NCI-H2029 treated with DMSO at 0.1 percent for 48 hours (cell line): ENCODE measurements around the gene BACE1-AS.
"Not testable (repeated sequence)": the region's sequence is repeated elsewhere in the genome, so short reads cannot be mapped to it uniquely, and the experiment has no call there.

Experiments used
- DNase-seq: peaks from one replicate; lab custom pipeline; 2025; lab: John Stamatoyannopoulos, UW

The BACE1-AS gene

GRCh38 chr11:117290809-117291396, at the start of gene BACE1-AS:
Gene BACE1-AS, plus strand, starts transcription at chr11:117291346.
- DNase-seq = no peak

- DNase-seq = no peak
These were observed 42.8 kb upstream of the BACE1-AS start for GRCh38 chr11:117248341-117248740.

- no peak for DNase-seq
These were observed 41.6 kb upstream of the BACE1-AS start for GRCh38 chr11:117249571-117249970.

GRCh38 chr11:117251506-117251905, 39.6 kb upstream of the BACE1-AS start:
- no peak for DNase-seq

- no peak for DNase-seq
These were observed 35.2 kb upstream of the BACE1-AS start for GRCh38 chr11:117255966-117256365.

GRCh38 chr11:117256573-117256972, 34.6 kb upstream of the BACE1-AS start:
- DNase-seq = no peak

- no peak for DNase-seq
These were observed 32.6 kb upstream of the BACE1-AS start for GRCh38 chr11:117258576-117258975.

GRCh38 chr11:117259417-117259816, 31.7 kb upstream of the BACE1-AS start:
- no peak for DNase-seq

GRCh38 chr11:117264624-117265323, 26.4 kb upstream of the BACE1-AS start:
- not testable (repeated sequence) for DNase-seq

GRCh38 chr11:117265745-117266144, 25.4 kb upstream of the BACE1-AS start:
- DNase-seq = no peak

GRCh38 chr11:117269856-117270255, 21.3 kb upstream of the BACE1-AS start:
- DNase-seq = no peak

- no peak for DNase-seq
These were observed 19.9 kb upstream of the BACE1-AS start for GRCh38 chr11:117271208-117271607.

GRCh38 chr11:117272175-117272574, 19.0 kb upstream of the BACE1-AS start:
- not testable (repeated sequence) for DNase-seq

GRCh38 chr11:117273550-117274289, 17.4 kb upstream of the BACE1-AS start:
- DNase-seq = no peak

- DNase-seq = no peak
These were observed 12.8 kb upstream of the BACE1-AS start for GRCh38 chr11:117278347-117278746.

GRCh38 chr11:117279711-117280376, 11.3 kb upstream of the BACE1-AS start:
- DNase-seq = no peak

GRCh38 chr11:117281159-117281558, 10.0 kb upstream of the BACE1-AS start:
- DNase-seq = no peak

GRCh38 chr11:117281869-117282268, 9.3 kb upstream of the BACE1-AS start:
- DNase-seq = no peak

GRCh38 chr11:117282956-117283355, 8.2 kb upstream of the BACE1-AS start:
- DNase-seq = no peak

GRCh38 chr11:117284053-117284452, 7.1 kb upstream of the BACE1-AS start:
- no peak for DNase-seq

- no peak for DNase-seq
These were observed 4.6 kb upstream of the BACE1-AS start for GRCh38 chr11:117286588-117286987.

GRCh38 chr11:117287668-117288067, 3.5 kb upstream of the BACE1-AS start:
- DNase-seq = no peak

GRCh38 chr11:117289795-117290194, 1.4 kb upstream of the BACE1-AS start:
- DNase-seq = no peak
